HepG2 (cell line): ENCODE results near the gene ZNF629. TPM values are rescaled to one million over a fixed set of nuclear protein-coding genes. Genes with fewer than 3 reads are reported as not detected.

Experiments
- HOMEZ ChIP-seq: IDR thresholded peaks from 2 replicates; pipeline ENCODE4 v1.6.1; 2016; ENCODE audit warnings: low read depth
- ISL2 ChIP-seq: sonication (generic); formaldehyde crosslinking; IDR thresholded peaks from 2 replicates; pipeline ENCODE4 v1.5.0; 2020; ENCODE audit warnings: missing genetic modification reagents
- KDM1A ChIP-seq: IDR thresholded peaks from 2 replicates; pipeline ENCODE4 v1.6.1; 2016; ENCODE audit warnings: missing compliant biosample characterization
- MLX ChIP-seq: IDR thresholded peaks from 2 replicates; pipeline ENCODE4 v1.6.1; 2016
- MXD4 ChIP-seq: IDR thresholded peaks from 2 replicates; pipeline ENCODE4 v1.6.1; 2016; ENCODE audit warnings: mild to moderate bottlenecking, missing biosample characterization, missing genetic modification reagents
- PBX2 ChIP-seq: IDR thresholded peaks from 2 replicates; pipeline ENCODE4 v1.6.1; 2016; ENCODE audit warnings: control low read depth
- POLR2A ChIP-seq, 2 experiments: IDR thresholded peaks; 2 replicates each; pipeline ENCODE4 v1.6.1; 2011; ENCODE audit warnings: low read depth in 2 of 2, low read length in 2 of 2, mild to moderate bottlenecking in 1 of 2, moderate library complexity in 1 of 2; ENCODE audit not compliant: insufficient read depth in 1 of 2
- SNAPC5 ChIP-seq: sonication (generic); formaldehyde crosslinking; IDR thresholded peaks from 2 replicates; pipeline ENCODE4 v1.8.1; 2023; ENCODE audit warnings: mild to moderate bottlenecking, missing genetic modification reagents, borderline replicate concordance
- THAP7 ChIP-seq: sonication (generic); formaldehyde crosslinking; IDR thresholded peaks from 2 replicates; pipeline ENCODE4 v1.8.1; 2023; ENCODE audit warnings: mild to moderate bottlenecking, missing genetic modification reagents
- ZBTB10 ChIP-seq: sonication (generic); formaldehyde crosslinking; IDR thresholded peaks from 2 replicates; pipeline ENCODE4 v1.4.0; 2020; ENCODE audit warnings: missing genetic modification reagents, borderline replicate concordance
- ZBTB2 ChIP-seq: sonication (generic); formaldehyde crosslinking; IDR thresholded peaks from 2 replicates; pipeline ENCODE4 v1.8.0; 2022; ENCODE audit warnings: low read depth, missing genetic modification reagents
- ZFAT ChIP-seq: sonication (generic); formaldehyde crosslinking; conservative IDR thresholded peaks from 2 replicates; pipeline ENCODE4 v1.8.1; 2023; ENCODE audit warnings: missing genetic modification reagents, inconsistent platforms
- ZMYM4 ChIP-seq: sonication (generic); formaldehyde crosslinking; IDR thresholded peaks from 2 replicates; pipeline ENCODE4 v1.8.1; 2023; ENCODE audit warnings: mild to moderate bottlenecking, missing genetic modification reagents
- ZNF121 ChIP-seq: sonication (generic); formaldehyde crosslinking; IDR thresholded peaks from 2 replicates; pipeline ENCODE4 v1.5.0; 2020; ENCODE audit warnings: mild to moderate bottlenecking, missing genetic modification reagents
- ZNF256 ChIP-seq: sonication (generic); formaldehyde crosslinking; conservative IDR thresholded peaks from 2 replicates; pipeline ENCODE4 v1.4.0; 2020; ENCODE audit warnings: missing genetic modification reagents
- ZNF362 ChIP-seq: sonication (generic); formaldehyde crosslinking; IDR thresholded peaks from 2 replicates; pipeline ENCODE4 v1.4.0; 2020; ENCODE audit warnings: missing genetic modification reagents, mild to moderate bottlenecking, borderline replicate concordance
- polyA plus RNA-seq, 8 experiments: library from polyadenylated mRNA; depleted of rRNA in 3 of 8; stranded (reverse) in 7 of 8; unstranded in 1 of 8; fragments of >200 nt; fragmentation: Illumina TruSeq in 4 of 8; extraction: Trizol in 4 of 8; gene quantifications; 2 replicates each; pipeline versions ENCODE4 v1.2.1 to v1.2.3, GENCODE V29; 2011 to 2016; ENCODE audit warnings: low read depth in 4 of 8, missing spikeins in 1 of 8, mixed read lengths in 1 of 8; ENCODE audit not compliant: insufficient read depth in 1 of 8
- total RNA-seq, 5 experiments: library from RNA; depleted of rRNA; stranded (reverse); fragments of >200 nt; fragmentation: Illumina TruSeq; extraction: Trizol; gene quantifications; 2 replicates each; pipeline ENCODE4 v1.2.3, GENCODE V29; 2016; ENCODE audit warnings: low read depth in 1 of 5

The ZNF629 gene
- total and polyA plus RNA-seq, 2 of the 13 experiments (the other 11 are each of a cell fraction or from before 2014, with no cell fraction given), result 6.1 to 16.5 TPM

GRCh38 chr16:30775392-30776188 lies 11.4 kb downstream of the ZNF629 start (continued):
- TF ChIP-seq ZBTB10 (CRISPR knock-in tag) (no peak; the same call in none of the 2 replicates), KDM1A (no peak), SNAPC5 (peak; percentile 77; the same call in 1 of the 2 replicates), ZBTB2 (peak; percentile 63; the same call in 1 of the 2 replicates), THAP7 (CRISPR knock-in tag) (peak; percentile 87; the same call in 1 of the 2 replicates), POLR2A (IDR thresholded peaks at IDR 0.05; ENCODE audit: insufficient read depth in 1 of 2, low read depth in 2 of 2, low read length in 2 of 2) (peak; percentile 83 to 86), ISL2 (no peak; the same call in 1 of the 2 replicates), ZNF256 (peak; percentile 88), ZMYM4 (CRISPR knock-in tag) (peak; percentile 28; the same call in 1 of the 2 replicates), PBX2 (CRISPR knock-in tag) (no peak), MXD4 (CRISPR knock-in tag) (peak; percentile 96), MLX (CRISPR knock-in tag) (peak; percentile 43), ZFAT (peak; percentile 87), HOMEZ (peak; percentile 40; the same call in 1 of the 2 replicates), ZNF362 (CRISPR knock-in tag) (peak; percentile 40), ZNF121 (CRISPR knock-in tag) (peak; percentile 43)
